ENCODE data around the gene HOXA4. TPM values are rescaled to one million over a fixed set of nuclear protein-coding genes. Genes with fewer than 3 reads are reported as not detected.

Gene HOXA4
- total RNA-seq, 5 donors from 2014 or later (not counting 1 experiment from before 2014, with no cell fraction given) = 0.25 to 0.38 (median 0.36) TPM; not detected in 2

DNA sequence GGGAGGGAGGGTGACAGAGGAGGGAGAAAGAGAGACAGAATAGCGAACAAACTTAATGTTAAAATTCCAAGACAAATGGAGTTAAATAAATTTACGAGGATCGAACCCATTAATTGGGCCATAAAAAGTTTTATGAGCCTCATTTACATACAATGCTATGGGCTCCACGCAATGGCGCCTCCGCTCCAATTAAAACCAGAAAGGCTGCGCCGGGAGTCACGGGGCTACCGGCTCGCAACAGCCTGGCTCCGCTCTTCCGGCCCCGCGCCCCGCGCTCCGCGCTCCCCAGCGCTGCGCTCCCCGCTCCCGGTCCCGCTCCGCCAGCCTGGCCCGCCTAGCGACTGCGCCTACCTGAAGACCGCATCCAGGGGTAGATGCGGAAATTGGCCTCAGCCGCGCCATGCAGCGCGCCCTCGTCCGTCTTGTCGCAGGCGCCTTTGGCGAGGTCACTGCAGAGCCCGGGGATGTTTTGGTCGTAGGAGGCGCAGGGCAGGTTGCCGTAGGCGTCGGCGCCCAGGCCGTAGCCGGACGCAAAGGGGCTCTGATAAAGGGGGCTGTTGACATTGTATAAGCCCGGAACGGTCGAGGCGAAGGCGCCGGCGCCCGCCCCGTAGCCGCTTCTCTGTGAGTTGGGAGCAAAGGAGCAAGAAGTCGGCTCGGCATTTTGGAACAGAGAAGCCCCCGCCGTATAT is 25.4 kb upstream of the HOXA4 start:
- Mint-ChIP-seq H3K4me1 (peaks cover 59 to 69% (median 66%) of the 10 kb centered on the region in 3 donors), H3K4me3 (peak overlapping the region in 2 of 3 donors; percentile 21 to 84), H3K27me3 (peaks cover 65 to 88% of the 10 kb centered on the region in 2 donors), H3K36me3 (no peaks in the 10 kb centered on the region), H3K27ac (peak overlapping the region; percentile 11 to 55), H3K9me3 (no peaks in the 10 kb centered on the region)
- no peaks in the 10 kb centered on the region for H3K9me3 ChIP-seq
- H3K4me1 ChIP-seq (ENCODE audit: control insufficient read depth in 1 of 2, extremely low read depth in 1 of 2, insufficient read depth in 2 of 2, low read length in 2 of 2) = peaks cover 15 to 71% of the 10 kb centered on the region in 2 experiments
- no peak overlapping the region for H3K27ac ChIP-seq (ENCODE audit: low read length)
- DNase-seq (peak in 1 of 35 experiments; percentile 19), ATAC-seq (replicated peaks in 1 of 4) (peak in 2 of 4 experiments; percentile 18 to 22)
- WGBS (ENCODE audit: insufficient coverage) = 3% methylated on average over 60 of the region's 63 CpGs
- peak overlapping the region; percentile 17 to 66 for H3K4me3 ChIP-seq (ENCODE audit: control insufficient read depth in 1 of 2, extremely low read depth in 1 of 2, low read length in 1 of 2)
- no peaks in the 10 kb centered on the region for H3K36me3 ChIP-seq (ENCODE audit: control insufficient read depth in 2 of 2, extremely low read depth in 1 of 2, insufficient read depth in 1 of 2, low read length in 1 of 2)
- ChIA-PET POLR2A (interaction anchor here in 1 of 2 donors (0.6 kb wide), 2 partner anchors 483 to 1302 kb away, joined by 3 read pairs; no protein-coding TSS in a partner anchor), CTCF (interaction anchor here in 1 of 2 donors (0.5 to 0.6 kb wide), 2 partner anchors 864 to 1066 kb away, joined by 3 to 4 read pairs; no protein-coding TSS in a partner anchor)
- peaks cover 2 to 97% of the 10 kb centered on the region in 2 experiments for H3K27me3 ChIP-seq (replicated peaks in 1 of 2; ENCODE audit: control insufficient read depth in 2 of 2, extremely low read depth in 1 of 2, insufficient read depth in 2 of 2, low read length in 1 of 2)

DNA sequence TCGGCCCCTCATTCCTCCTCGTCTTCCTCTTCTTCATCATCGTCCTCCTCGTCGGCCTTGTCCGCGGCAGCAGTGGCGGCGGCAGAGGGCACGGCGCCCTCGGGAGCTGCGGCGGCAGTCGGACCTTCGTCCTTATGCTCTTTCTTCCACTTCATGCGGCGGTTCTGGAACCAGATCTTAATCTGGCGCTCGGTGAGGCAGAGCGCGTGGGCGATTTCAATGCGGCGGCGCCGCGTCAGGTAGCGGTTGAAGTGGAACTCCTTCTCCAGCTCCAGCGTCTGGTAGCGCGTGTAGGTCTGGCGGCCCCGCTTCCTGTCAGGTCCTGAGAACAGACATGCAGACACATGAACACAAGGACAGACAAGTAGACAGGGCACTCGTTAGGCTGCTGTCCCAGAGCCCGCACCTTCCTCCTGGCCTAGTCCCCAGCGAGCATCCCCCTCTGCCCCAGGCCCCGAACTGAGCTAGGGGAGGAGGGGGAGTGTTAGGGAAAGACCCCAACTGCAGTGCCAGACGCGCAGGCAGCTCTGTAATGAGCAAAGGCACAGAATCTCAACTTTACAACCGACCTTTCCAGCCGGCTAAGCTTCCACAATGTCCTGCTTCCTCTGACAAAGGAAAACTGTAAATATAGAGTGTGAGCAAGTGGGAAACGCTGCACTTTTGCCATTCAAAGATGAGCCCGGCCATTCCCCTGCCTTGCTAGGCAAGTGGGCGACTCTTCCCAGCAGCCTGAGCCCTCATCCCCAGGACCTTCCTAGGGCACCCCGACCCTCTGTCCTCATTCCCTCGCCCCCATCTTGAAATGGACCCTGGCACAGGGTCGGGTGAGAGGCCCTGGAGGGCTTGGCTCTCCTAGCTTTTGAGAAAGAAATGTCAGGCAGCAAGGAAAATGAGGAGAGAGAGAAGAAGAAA is 24.6 kb upstream of the HOXA4 start:
- 6% methylated on average over 33 of the region's 48 CpGs for WGBS (ENCODE audit: insufficient coverage)
- H3K4me3 Mint-ChIP-seq = peak overlapping the region; percentile 35 to 84 (median 48)
- DNase-seq = peak in 1 of 35 experiments; percentile 14
- POLR2A ChIA-PET = interaction anchor here in 1 of 2 donors (0.6 kb wide), 2 partner anchors 482 to 1301 kb away, joined by 3 read pairs; no protein-coding TSS in a partner anchor
- H3K9me3 ChIP-seq = no peaks in the 10 kb centered on the region
- H3K36me3 Mint-ChIP-seq = no peaks in the 10 kb centered on the region
- H3K4me3 ChIP-seq (ENCODE audit: control insufficient read depth in 1 of 2, extremely low read depth in 1 of 2, low read length in 1 of 2) = peak overlapping the region in 1 of 2 donors; percentile 66
- peaks cover 71 to 92% of the 10 kb centered on the region in 2 donors for H3K27me3 Mint-ChIP-seq
- no peak for ATAC-seq (replicated peaks in 1 of 4)
- H3K27me3 ChIP-seq (replicated peaks in 1 of 2; ENCODE audit: control insufficient read depth in 2 of 2, extremely low read depth in 1 of 2, insufficient read depth in 2 of 2, low read length in 1 of 2) = peaks cover 2 to 98% of the 10 kb centered on the region in 2 experiments
- H3K36me3 ChIP-seq (ENCODE audit: control insufficient read depth in 2 of 2, extremely low read depth in 1 of 2, insufficient read depth in 1 of 2, low read length in 1 of 2) = no peaks in the 10 kb centered on the region
- CTCF ChIA-PET = interaction anchor here (0.6 to 1.6 kb wide), 4 partner anchors 41 to 865 kb away, joined by 3 to 4 read pairs (median 3); partner anchors contain the start of gene HOXA1 (in 1 of the 2)
- peak overlapping the region in 1 of 2 donors; percentile 84 for H3K27ac Mint-ChIP-seq
- peaks cover 64 to 77% (median 69%) of the 10 kb centered on the region in 3 donors for H3K4me1 Mint-ChIP-seq
- H3K27ac ChIP-seq (ENCODE audit: low read length) = no peak overlapping the region
- no peaks in the 10 kb centered on the region for H3K9me3 Mint-ChIP-seq
- peaks cover 15 to 71% of the 10 kb centered on the region in 2 experiments for H3K4me1 ChIP-seq (ENCODE audit: control insufficient read depth in 1 of 2, extremely low read depth in 1 of 2, insufficient read depth in 2 of 2, low read length in 2 of 2)

DNA sequence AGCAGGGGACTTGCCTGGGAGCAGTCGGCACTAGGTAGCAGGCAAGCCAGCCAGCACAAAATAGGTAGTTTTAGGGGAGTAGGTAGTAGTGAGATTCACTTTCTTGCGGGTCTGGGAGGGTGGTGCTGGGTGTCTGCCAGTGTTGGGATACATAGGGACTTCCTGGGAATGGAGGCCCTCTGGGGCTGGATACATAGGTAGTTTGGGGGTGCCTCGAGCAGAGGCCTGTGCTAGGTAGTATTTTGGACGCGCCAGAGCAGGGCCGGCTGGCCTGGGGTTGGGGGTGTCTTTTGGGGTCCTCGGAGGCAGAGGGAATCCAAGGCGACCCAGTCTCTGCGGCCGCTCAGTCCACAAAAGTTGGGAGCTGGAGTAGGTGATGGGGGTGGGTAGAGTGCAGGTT is 23.8 kb upstream of the HOXA4 start:
- Mint-ChIP-seq H3K27me3 (peaks cover 79 to 91% of the 10 kb centered on the region in 2 donors), H3K9me3 (no peaks in the 10 kb centered on the region), H3K4me1 (peaks cover 59 to 71% (median 66%) of the 10 kb centered on the region in 3 donors), H3K4me3 (peak overlapping the region in 2 of 3 donors; percentile 9 to 84), H3K27ac (no peak overlapping the region), H3K36me3 (no peaks in the 10 kb centered on the region)
- Histone ChIP-seq H3K27me3 (replicated peaks in 1 of 2; ENCODE audit: control insufficient read depth in 2 of 2, extremely low read depth in 1 of 2, insufficient read depth in 2 of 2, low read length in 1 of 2) (peaks cover 2 to 95% of the 10 kb centered on the region in 2 experiments), H3K4me3 (ENCODE audit: control insufficient read depth in 1 of 2, extremely low read depth in 1 of 2, low read length in 1 of 2) (peak overlapping the region in 1 of 2 donors; percentile 66), H3K4me1 (ENCODE audit: control insufficient read depth in 1 of 2, extremely low read depth in 1 of 2, insufficient read depth in 2 of 2, low read length in 2 of 2) (peaks cover 15 to 68% of the 10 kb centered on the region in 2 experiments), H3K27ac (ENCODE audit: low read length) (no peak overlapping the region), H3K9me3 (no peaks in the 10 kb centered on the region), H3K36me3 (ENCODE audit: control insufficient read depth in 2 of 2, extremely low read depth in 1 of 2, insufficient read depth in 1 of 2, low read length in 1 of 2) (no peaks in the 10 kb centered on the region)
- POLR2A ChIA-PET = no interaction called here
- ATAC-seq (replicated peaks in 1 of 4) (no peak), DNase-seq (no peak)
- WGBS (ENCODE audit: insufficient coverage) = 93% methylated on average over 8 of the region's 10 CpGs
- CTCF ChIA-PET = interaction anchor here (0.6 to 1.6 kb wide), 4 partner anchors 42 to 472 kb away, joined by 3 to 4 read pairs (median 3); no protein-coding TSS in a partner anchor

DNA sequence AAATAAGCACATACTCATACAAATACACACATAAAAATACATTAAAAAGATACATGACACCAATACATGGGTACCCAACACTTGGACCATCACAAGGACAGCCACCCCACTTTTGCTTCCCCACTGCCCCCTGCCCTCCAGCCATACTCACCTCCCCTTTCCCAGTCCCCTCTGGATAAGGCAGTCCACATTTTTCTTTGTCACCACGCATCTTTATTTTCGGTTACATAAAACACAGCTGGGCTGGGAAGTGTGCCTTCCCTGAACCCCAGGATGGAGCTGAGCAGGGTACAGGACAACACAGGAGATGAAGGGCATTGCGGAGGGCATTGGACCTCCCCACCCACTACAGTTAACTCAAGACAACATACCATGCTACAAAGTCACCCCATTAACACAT is 23.0 kb upstream of the HOXA4 start:
- Histone ChIP-seq H3K4me3 (ENCODE audit: control insufficient read depth in 1 of 2, extremely low read depth in 1 of 2, low read length in 1 of 2) (no peak overlapping the region), H3K27ac (ENCODE audit: low read length) (no peak overlapping the region), H3K9me3 (no peaks in the 10 kb centered on the region), H3K27me3 (replicated peaks in 1 of 2; ENCODE audit: control insufficient read depth in 2 of 2, extremely low read depth in 1 of 2, insufficient read depth in 2 of 2, low read length in 1 of 2) (peaks cover 0 to 95% of the 10 kb centered on the region in 2 experiments), H3K36me3 (ENCODE audit: control insufficient read depth in 2 of 2, extremely low read depth in 1 of 2, insufficient read depth in 1 of 2, low read length in 1 of 2) (no peaks in the 10 kb centered on the region), H3K4me1 (ENCODE audit: control insufficient read depth in 1 of 2, extremely low read depth in 1 of 2, insufficient read depth in 2 of 2, low read length in 2 of 2) (peaks cover 15 to 67% of the 10 kb centered on the region in 2 experiments)
- peaks cover 56 to 65% (median 63%) of the 10 kb centered on the region in 3 donors for H3K4me1 Mint-ChIP-seq
- no peaks in the 10 kb centered on the region for H3K36me3 Mint-ChIP-seq
- H3K9me3 Mint-ChIP-seq = no peaks in the 10 kb centered on the region
- H3K27me3 Mint-ChIP-seq = peaks cover 73 to 91% of the 10 kb centered on the region in 2 donors
- H3K4me3 Mint-ChIP-seq = peak overlapping the region in 1 of 3 donors; percentile 84
- no peak for ATAC-seq (replicated peaks in 1 of 4)
- H3K27ac Mint-ChIP-seq = peak overlapping the region in 1 of 2 donors; percentile 41
- WGBS (ENCODE audit: insufficient coverage) = no CpG with 5 or more reads among the region's 3 CpGs
- CTCF ChIA-PET = interaction anchor here (1.1 to 1.6 kb wide), 3 partner anchors 7 to 472 kb away, joined by 3 to 4 read pairs (median 4); no protein-coding TSS in a partner anchor
- no peak for DNase-seq
- POLR2A ChIA-PET = no interaction called here

DNA sequence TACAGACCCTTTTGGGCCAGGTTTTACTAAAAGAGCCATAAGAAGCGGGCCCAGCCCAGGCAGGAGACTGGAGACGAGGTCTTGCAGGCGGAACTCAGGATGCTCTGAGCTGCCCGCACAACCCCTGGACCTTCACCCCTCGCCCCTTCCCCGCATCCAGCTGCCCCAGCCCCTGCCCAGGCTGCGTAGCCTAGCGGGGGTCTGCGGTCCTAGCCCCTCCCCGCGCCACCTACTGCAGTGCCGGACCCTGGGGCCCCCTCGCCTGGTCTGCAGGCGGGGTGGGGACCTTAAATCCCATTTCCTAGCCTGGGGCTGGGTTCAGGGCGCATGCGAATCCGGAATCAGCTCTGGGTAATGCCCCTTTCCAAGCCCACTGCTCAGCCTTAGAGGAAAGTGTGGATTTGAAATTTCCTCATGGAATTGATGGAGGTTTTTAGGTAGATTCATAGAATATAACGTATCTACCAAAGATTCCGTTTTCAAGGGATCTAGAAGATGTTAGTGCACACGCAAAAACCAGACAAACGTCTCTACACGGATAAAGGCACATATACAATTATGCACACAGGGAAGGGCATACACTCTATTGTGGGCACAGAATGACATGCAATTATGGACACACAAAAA is 22.4 kb upstream of the HOXA4 start:
- no peak overlapping the region for H3K27ac ChIP-seq (ENCODE audit: low read length)
- Mint-ChIP-seq H3K27me3 (peaks cover 74 to 92% of the 10 kb centered on the region in 2 donors), H3K9me3 (no peaks in the 10 kb centered on the region), H3K4me1 (peaks cover 59 to 65% (median 65%) of the 10 kb centered on the region in 3 donors), H3K36me3 (no peaks in the 10 kb centered on the region), H3K27ac (no peak overlapping the region), H3K4me3 (peak overlapping the region in 1 of 3 donors; percentile 84)
- ATAC-seq (replicated peaks in 1 of 4) (no peak), DNase-seq (no peak)
- CTCF ChIA-PET = interaction anchor here in 1 of 2 donors (0.6 to 1.4 kb wide), 2 partner anchors 8 to 43 kb away, joined by 4 to 5 read pairs; no protein-coding TSS in a partner anchor
- H3K9me3 ChIP-seq = no peaks in the 10 kb centered on the region
- peaks cover 0 to 95% of the 10 kb centered on the region in 2 experiments for H3K27me3 ChIP-seq (replicated peaks in 1 of 2; ENCODE audit: control insufficient read depth in 2 of 2, extremely low read depth in 1 of 2, insufficient read depth in 2 of 2, low read length in 1 of 2)
- POLR2A ChIA-PET = no interaction called here
- peaks cover 15 to 69% of the 10 kb centered on the region in 2 experiments for H3K4me1 ChIP-seq (ENCODE audit: control insufficient read depth in 1 of 2, extremely low read depth in 1 of 2, insufficient read depth in 2 of 2, low read length in 2 of 2)
- 52% methylated on average over 14 of the region's 22 CpGs for WGBS (ENCODE audit: insufficient coverage)
- H3K4me3 ChIP-seq (ENCODE audit: control insufficient read depth in 1 of 2, extremely low read depth in 1 of 2, low read length in 1 of 2) = no peak overlapping the region
- H3K36me3 ChIP-seq (ENCODE audit: control insufficient read depth in 2 of 2, extremely low read depth in 1 of 2, insufficient read depth in 1 of 2, low read length in 1 of 2) = no peaks in the 10 kb centered on the region
